HCT116 (cell line): ENCODE results near the gene RBM33. TPM values are rescaled to one million over a fixed set of nuclear protein-coding genes. Genes with fewer than 3 reads are reported as not detected.

Experiments
- ATAC-seq: fragments of 200-7000 bp; cut with Tn5 transposase; 2 replicates; pipeline ENCODE4 v1.9.1; 2020; ENCODE audit warnings: mild to moderate bottlenecking, moderate library complexity
- BruUV-seq: library from RNA; stranded (reverse); fragments of 400-500 nt; replicated peaks from 2 replicates; lab custom pipeline; 2021; lab: Mats Ljungman, UMichigan
- CTCF ChIA-PET: fragments of 300-600 bp; sonication (Branson Sonifier 250); formaldehyde crosslinking; loops from one replicate; lab custom pipeline; 2021; ENCODE audit warnings: antibody characterized with exemption; lab: Charles Lee
- POLR2A ChIA-PET: fragments of 300-600, 350-600 bp; sonication (Branson Sonifier 250); formaldehyde crosslinking; loops from one replicate; lab custom pipeline; 2021; ENCODE audit warnings: antibody characterized with exemption; lab: Charles Lee
- RAD21 ChIA-PET, 2 experiments: fragments of 300-600 bp; sonication (Branson Sonifier 250); formaldehyde crosslinking; loops; one replicate each; lab custom pipeline; 2023; ENCODE audit warnings: low total read pairs in 2 of 2; ENCODE audit not compliant: uncharacterized antibody in 2 of 2, unreplicated experiment in 2 of 2, low non-redundant PET in 1 of 2; lab: Charles Lee
- DNase-seq: peaks from one replicate; pipeline ENCODE4 v3.0.0-alpha.2; 2010; ENCODE audit warnings: low read depth, low spot score
- H2AFZ ChIP-seq: fragments of 200-600 bp; shearing (Covaris generic), sonication (generic); 2 replicates; pipeline ENCODE4 v1.6.1; 2017; ENCODE audit warnings: low read depth, mixed run types, mixed read lengths, antibody characterized with exemption, low read length; ENCODE audit not compliant: poor library complexity, severe bottlenecking
- H3K27ac ChIP-seq: 2 replicates; pipeline ENCODE4 v1.5.1; 2012; ENCODE audit warnings: low read depth, low read length
- H3K27me3 ChIP-seq: fragments of 200-600 bp; sonication (generic); 2 replicates; pipeline ENCODE4 v1.6.1; 2016; ENCODE audit warnings: mixed run types, low read length, mixed read lengths; ENCODE audit not compliant: insufficient read depth
- H3K36me3 ChIP-seq, 2 experiments: fragments of 200-500 bp in 1 of 2; fragments of 200-600 bp in 1 of 2; sonication (Bioruptor generic) in 1 of 2; sonication (generic) in 1 of 2; 2 replicates each; pipeline versions ENCODE4 v1.5.1 to v1.6.1; 2014 to 2016; ENCODE audit warnings: low read length in 2 of 2, inconsistent platforms in 1 of 2, mixed read lengths in 1 of 2, mixed run types in 1 of 2; ENCODE audit not compliant: insufficient read depth in 2 of 2, control insufficient read depth in 1 of 2
- H3K4me1 ChIP-seq, 2 experiments: fragments of 200-600 bp in 1 of 2; sonication (generic) in 1 of 2; 2 replicates each; pipeline versions ENCODE4 v1.5.1 to v1.6.1; 2012 to 2017; ENCODE audit warnings: low read length in 2 of 2, inconsistent platforms in 1 of 2, mild to moderate bottlenecking in 1 of 2, mixed read lengths in 1 of 2, mixed run types in 1 of 2, moderate library complexity in 1 of 2; ENCODE audit not compliant: insufficient read depth in 2 of 2, control insufficient read depth in 1 of 2
- H3K4me2 ChIP-seq: fragments of 200-600 bp; sonication (generic); 2 replicates; pipeline ENCODE4 v1.6.1; 2017; ENCODE audit warnings: mixed run types, low read length, mixed read lengths
- H3K4me3 ChIP-seq, 2 experiments: fragments of 200-600 bp in 1 of 2; sonication (generic) in 1 of 2; replicated peaks in 1 of 2; 2 replicates each; pipeline ENCODE4 v1.5.1; 2011 to 2016; ENCODE audit warnings: low read length in 2 of 2, control low read depth in 1 of 2, low read depth in 1 of 2, mild to moderate bottlenecking in 1 of 2, mixed read lengths in 1 of 2, mixed run types in 1 of 2
- H3K79me2 ChIP-seq: fragments of 200-600 bp; sonication (generic); 2 replicates; pipeline ENCODE4 v1.6.1; 2017; ENCODE audit warnings: mild to moderate bottlenecking, mixed run types, low read length, moderate library complexity, mixed read lengths; ENCODE audit not compliant: insufficient read depth
- H3K9ac ChIP-seq: fragments of 200-600 bp; sonication (generic); 2 replicates; pipeline ENCODE4 v1.6.1; 2016; ENCODE audit warnings: low read length, mixed read lengths
- H3K9me2 ChIP-seq: fragments of 200-600 bp; sonication (generic), shearing (Covaris generic); 2 replicates; pipeline ENCODE4 v1.6.1; 2017; ENCODE audit warnings: mixed run types, mild to moderate bottlenecking, moderate library complexity; ENCODE audit not compliant: insufficient read depth
- H3K9me3 ChIP-seq, 2 experiments: fragments of 200-500 bp in 1 of 2; fragments of 200-600 bp in 1 of 2; sonication (Bioruptor generic) in 1 of 2; sonication (generic) in 1 of 2; 2 replicates each; pipeline ENCODE4 v1.6.1; 2014 to 2017; ENCODE audit warnings: low read length in 2 of 2, mixed read lengths in 2 of 2, inconsistent platforms in 1 of 2, low read depth in 1 of 2, mild to moderate bottlenecking in 1 of 2, mixed run types in 1 of 2, moderate library complexity in 1 of 2; ENCODE audit not compliant: control insufficient read depth in 1 of 2, insufficient read depth in 1 of 2
- H4K20me1 ChIP-seq: fragments of 200-600 bp; sonication (generic), shearing (Covaris generic); 2 replicates; pipeline ENCODE4 v1.6.1; 2017; ENCODE audit warnings: mixed run types, mild to moderate bottlenecking, moderate library complexity; ENCODE audit not compliant: insufficient read depth
- ATF3 ChIP-seq: IDR thresholded peaks from 2 replicates; pipeline ENCODE4 v1.6.1; 2012
- CEBPB ChIP-seq: IDR thresholded peaks from 2 replicates; pipeline ENCODE4 v1.6.1; 2012; ENCODE audit warnings: low read depth
- EGR1 ChIP-seq: IDR thresholded peaks from 2 replicates; pipeline ENCODE4 v1.6.1; 2012; ENCODE audit warnings: low read depth
- ELF1 ChIP-seq: IDR thresholded peaks from 2 replicates; pipeline ENCODE4 v1.6.1; 2012; ENCODE audit warnings: low read depth, borderline replicate concordance
- EZH2 ChIP-seq: fragments of 200-600 bp; sonication (generic); IDR thresholded peaks from 2 replicates; pipeline ENCODE4 v1.6.1; 2017; ENCODE audit warnings: antibody characterized with exemption, mixed run types
- EZH2phosphoT487 ChIP-seq: fragments of 200-600 bp; IDR thresholded peaks from 2 replicates; pipeline ENCODE4 v1.6.1; 2018; ENCODE audit warnings: antibody characterized with exemption, borderline replicate concordance
- JUND ChIP-seq: IDR thresholded peaks from 2 replicates; pipeline ENCODE4 v1.6.1; 2012
- POLR2A ChIP-seq: IDR thresholded peaks from 2 replicates; pipeline ENCODE4 v1.7.0; 2011; ENCODE audit warnings: borderline replicate concordance; ENCODE audit not compliant: insufficient read depth, insufficient read length; ENCODE audit errors: extremely low read depth
- POLR2AphosphoS5 ChIP-seq: IDR thresholded peaks from 2 replicates; pipeline ENCODE4 v1.6.1; 2011; ENCODE audit warnings: mild to moderate bottlenecking, low read depth, low read length, moderate library complexity
- RAD21 ChIP-seq: IDR thresholded peaks from 2 replicates; pipeline ENCODE4 v1.6.1; 2012; ENCODE audit warnings: low read depth, mild to moderate bottlenecking
- REST ChIP-seq: IDR thresholded peaks from 2 replicates; pipeline ENCODE4 v1.6.1; 2012; ENCODE audit warnings: low read depth
- SIN3A ChIP-seq: IDR thresholded peaks from 2 replicates; pipeline ENCODE4 v1.6.1; 2012; ENCODE audit warnings: low read depth
- SP1 ChIP-seq: IDR thresholded peaks from 2 replicates; pipeline ENCODE4 v1.6.1; 2012; ENCODE audit warnings: low read depth
- SRF ChIP-seq: IDR thresholded peaks from 2 replicates; pipeline ENCODE4 v1.6.1; 2012; ENCODE audit warnings: low read depth
- ZNF274 ChIP-seq: fragments of 200-500 bp; sonication (Bioruptor generic); IDR thresholded peaks from 2 replicates; pipeline ENCODE4 v1.6.1; 2014; ENCODE audit warnings: mild to moderate bottlenecking, low read depth, low read length, inconsistent platforms
- intact Hi-C: fragments of 100-400 bp; cut with micrococcal nuclease; formaldehyde crosslinking; loops from 2 replicates; pipeline ENCODE4 v1.10.0; 2022
- total RNA-seq: library from RNA; stranded (reverse); gene quantifications from one replicate; pipeline ENCODE4 v1.2.1, GENCODE V29; 2021; ENCODE audit not compliant: unreplicated experiment
- TF ChIP-seq, protein P1 (sequence below): IDR thresholded peaks from 2 replicates; pipeline ENCODE4 v1.6.1; 2011; ENCODE audit warnings: mild to moderate bottlenecking, low read length, moderate library complexity; ENCODE audit not compliant: insufficient replicate concordance; ENCODE audit errors: extremely low read depth
- TF ChIP-seq, protein P2 (sequence below): IDR thresholded peaks from 2 replicates; pipeline ENCODE4 v1.6.1; 2012

The RBM33 gene
- total RNA-seq, 1 experiment from 2014 or later = 64.3 TPM

DNA sequence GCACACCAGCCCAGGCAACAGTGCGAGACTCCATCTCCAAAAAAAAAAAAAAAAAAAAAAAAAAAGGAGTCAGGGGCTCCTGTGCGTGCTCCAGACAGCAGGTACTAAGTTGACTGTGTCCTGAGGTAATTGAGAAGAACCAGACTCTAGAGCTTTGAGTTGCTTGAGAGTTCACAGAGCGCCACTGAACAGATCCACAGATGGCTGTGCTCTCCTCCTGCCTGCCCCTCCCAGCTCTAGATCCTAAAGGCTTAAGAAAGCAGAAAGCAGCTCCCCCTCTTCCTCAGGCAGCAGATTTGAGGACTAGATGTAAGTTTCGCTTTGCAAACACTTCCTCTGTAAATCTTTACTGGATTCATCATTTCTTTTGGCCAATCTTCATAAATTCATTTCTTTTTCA is 129.1 kb downstream of the RBM33 start:
- Histone ChIP-seq H3K4me2 (no peak overlapping the region), H3K4me1 (no peaks in the 10 kb centered on the region), H3K9me2 (no peaks in the 10 kb centered on the region), H3K9me3 (no peaks in the 10 kb centered on the region), H3K4me3 (no peak overlapping the region), H3K9ac (no peak overlapping the region), H3K36me3 (peaks cover 13 to 28% of the 10 kb centered on the region in 2 experiments; a peak in 2 of 4 replicates), H4K20me1 (no peaks in the 10 kb centered on the region), H3K79me2 (peaks cover 8% of the 10 kb centered on the region), H3K27ac (no peak overlapping the region), H2AFZ (no peak overlapping the region), H3K27me3 (no peaks in the 10 kb centered on the region)
- ATAC-seq (no peak), DNase-seq (no peak)
- TF ChIP-seq ATF3 (no peak), SIN3A (no peak), POLR2AphosphoS5 (no peak), POLR2A (no peak), SRF (no peak), ELF1 (no peak), ZNF274 (no peak), EGR1 (no peak), JUND (no peak), SP1 (no peak), REST (no peak), RAD21 (no peak), EZH2phosphoT487 (no peak), EZH2 (no peak), CEBPB (no peak)
- TF ChIP-seq, protein P1, sequence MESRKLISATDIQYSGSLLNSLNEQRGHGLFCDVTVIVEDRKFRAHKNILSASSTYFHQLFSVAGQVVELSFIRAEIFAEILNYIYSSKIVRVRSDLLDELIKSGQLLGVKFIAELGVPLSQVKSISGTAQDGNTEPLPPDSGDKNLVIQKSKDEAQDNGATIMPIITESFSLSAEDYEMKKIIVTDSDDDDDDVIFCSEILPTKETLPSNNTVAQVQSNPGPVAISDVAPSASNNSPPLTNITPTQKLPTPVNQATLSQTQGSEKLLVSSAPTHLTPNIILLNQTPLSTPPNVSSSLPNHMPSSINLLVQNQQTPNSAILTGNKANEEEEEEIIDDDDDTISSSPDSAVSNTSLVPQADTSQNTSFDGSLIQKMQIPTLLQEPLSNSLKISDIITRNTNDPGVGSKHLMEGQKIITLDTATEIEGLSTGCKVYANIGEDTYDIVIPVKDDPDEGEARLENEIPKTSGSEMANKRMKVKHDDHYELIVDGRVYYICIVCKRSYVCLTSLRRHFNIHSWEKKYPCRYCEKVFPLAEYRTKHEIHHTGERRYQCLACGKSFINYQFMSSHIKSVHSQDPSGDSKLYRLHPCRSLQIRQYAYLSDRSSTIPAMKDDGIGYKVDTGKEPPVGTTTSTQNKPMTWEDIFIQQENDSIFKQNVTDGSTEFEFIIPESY = no peak
- TF ChIP-seq, protein P2, sequence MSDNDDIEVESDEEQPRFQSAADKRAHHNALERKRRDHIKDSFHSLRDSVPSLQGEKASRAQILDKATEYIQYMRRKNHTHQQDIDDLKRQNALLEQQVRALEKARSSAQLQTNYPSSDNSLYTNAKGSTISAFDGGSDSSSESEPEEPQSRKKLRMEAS = no peak
- BruUV-seq = no TSS peak
- intact Hi-C loops = no loop called here
- ChIA-PET POLR2A (no interaction called here), RAD21 (no interaction called here), CTCF (interaction anchor here (2.2 kb wide), 1 partner anchor 175 kb away, joined by 8 read pairs; no protein-coding TSS in a partner anchor)
